22Rv1 (cell line): Measurements from ENCODE around the gene DOP1B.
"Not testable (repeated sequence)": the region's sequence is repeated elsewhere in the genome, so short reads cannot be mapped to it uniquely, and the experiment has no call there.

Source experiments
- H3K27ac ChIP-seq: fragments of 450-650 bp; 2 replicates; pipeline ENCODE4 v1.5.1; 2017
- CTCF ChIP-seq: fragments of 450-650 bp; IDR thresholded peaks from 2 replicates; pipeline ENCODE4 v1.5.1; 2017; ENCODE audit warnings: mild to moderate bottlenecking
- ZFX ChIP-seq: fragments of 450-650 bp; IDR thresholded peaks from 2 replicates; pipeline ENCODE4 v1.6.1; 2017; ENCODE audit warnings: antibody characterized with exemption, borderline replicate concordance

DOP1B gene

GRCh38 chr21:36141513-36141925, 15.1 kb upstream of the DOP1B start:
- TF ChIP-seq ZFX (no peak), CTCF (peak; percentile 91)
- H3K27ac ChIP-seq: no peak overlapping the region

- H3K27ac ChIP-seq: not testable (repeated sequence)
These were observed 12.4 kb upstream of the DOP1B start for GRCh38 chr21:36144233-36144632.

GRCh38 chr21:36145259-36145658, 11.4 kb upstream of the DOP1B start:
- TF ChIP-seq ZFX: no peak
- no peak for TF ChIP-seq CTCF
- H3K27ac ChIP-seq: no peak overlapping the region

- TF ChIP-seq CTCF (no peak), ZFX (no peak)
- no peak overlapping the region for H3K27ac ChIP-seq
These were observed 8.7 kb upstream of the DOP1B start for GRCh38 chr21:36147911-36148310.

- no peak for TF ChIP-seq ZFX
- TF ChIP-seq CTCF: no peak
- no peak overlapping the region for H3K27ac ChIP-seq
These were observed 7.7 kb upstream of the DOP1B start for GRCh38 chr21:36148886-36149285.

- TF ChIP-seq ZFX (no peak), CTCF (no peak)
- no peak overlapping the region for H3K27ac ChIP-seq
These were observed 6.6 kb upstream of the DOP1B start for GRCh38 chr21:36149788-36150711.

- peak overlapping the region; percentile 71 for H3K27ac ChIP-seq
These were observed 853 bp upstream of the DOP1B start for GRCh38 chr21:36155603-36156338.

More at GRCh38 chr21:36155603-36156338, 853 bp upstream of the DOP1B start:
- TF ChIP-seq CTCF: no peak
- no peak for TF ChIP-seq ZFX
